Ascending aorta (tissue), 2 donors: Measurements from ENCODE around the gene RAD54L2. TPM values are rescaled to one million over a fixed set of nuclear protein-coding genes. Genes with fewer than 3 reads are reported as not detected.

ENCODE experiments used
- DNase-seq, 2 donors: peaks; one replicate each; pipeline ENCODE4 v3.0.0-alpha.2; 2019; ENCODE audit warnings: low spot score in 2 of 2
- H3K27ac ChIP-seq, 2 donors: fragments of 200-600 bp; sonication (generic); one replicate each; pipeline ENCODE4 v1.5.1; 2016 to 2017; ENCODE audit warnings: mild to moderate bottlenecking in 1 of 2
- H3K27me3 ChIP-seq: fragments of 200-600 bp; sonication (generic); one replicate; pipeline ENCODE4 v1.5.1; 2017
- H3K36me3 ChIP-seq, 2 donors: fragments of 200-600 bp; sonication (generic); one replicate each; pipeline ENCODE4 v1.5.1; 2016
- H3K4me1 ChIP-seq, 2 donors: fragments of 200-600 bp; sonication (generic); one replicate each; pipeline ENCODE4 v1.5.1; 2016 to 2017; ENCODE audit warnings: mild to moderate bottlenecking in 1 of 2
- H3K4me3 ChIP-seq, 2 donors: fragments of 200-600 bp; sonication (generic); one replicate each; pipeline ENCODE4 v1.5.1; 2016 to 2017; ENCODE audit warnings: mild to moderate bottlenecking in 1 of 2
- H3K9me3 ChIP-seq, 2 donors: fragments of 200-600 bp; sonication (generic); one replicate each; pipeline ENCODE4 v1.5.1; 2016
- CTCF ChIP-seq, 3 experiments: fragments of 200-600 bp in 2 of 3; fragments of 450-650 bp in 1 of 3; sonication (generic) in 2 of 3; IDR thresholded peaks; one replicate each; pipeline ENCODE4 v1.5.1; 2016 to 2019; ENCODE audit warnings: antibody characterized with exemption in 3 of 3, mild to moderate bottlenecking in 1 of 3, moderate library complexity in 1 of 3
- intact Hi-C: fragments of 100-400 bp; cut with DNase I; formaldehyde crosslinking; loops from one replicate; pipeline ENCODE4 v1.15.1; 2023
- total RNA-seq: library from RNA; depleted of rRNA; stranded (reverse); fragments of >200 nt; gene quantifications from one replicate; pipeline ENCODE4 v1.1.0, GENCODE V29; 2016

The RAD54L2 gene
- total RNA-seq, 1 donor from 2014 or later: 18.3 TPM

- Histone ChIP-seq H3K27me3 (no peaks in the 10 kb centered on the region), H3K4me1 (no peaks in the 10 kb centered on the region), H3K9me3 (no peaks in the 10 kb centered on the region), H3K36me3 (peaks cover 0 to 8% of the 10 kb centered on the region in 2 donors), H3K4me3 (no peak overlapping the region), H3K27ac (no peak overlapping the region)
- intact Hi-C loops: no loop called here
- no peak for TF ChIP-seq CTCF (IDR thresholded peaks at IDR 0.05)
- no peak for DNase-seq
These were observed 30.5 kb downstream of the RAD54L2 start for GRCh38 chr3:51568996-51569395.

- no peak for TF ChIP-seq CTCF (IDR thresholded peaks at IDR 0.05)
- Histone ChIP-seq H3K4me3 (no peak overlapping the region), H3K9me3 (no peaks in the 10 kb centered on the region), H3K27me3 (no peaks in the 10 kb centered on the region), H3K4me1 (no peaks in the 10 kb centered on the region), H3K27ac (no peak overlapping the region), H3K36me3 (peaks cover 0 to 3% of the 10 kb centered on the region in 2 donors)
- intact Hi-C loops: no loop called here
- DNase-seq: no peak
These were observed 39.7 kb downstream of the RAD54L2 start for GRCh38 chr3:51578238-51578637.

- peaks cover 0 to 6% of the 10 kb centered on the region in 2 donors for H3K36me3 ChIP-seq
- no peaks in the 10 kb centered on the region for H3K9me3 ChIP-seq
- no peak for TF ChIP-seq CTCF (IDR thresholded peaks at IDR 0.05)
- H3K27me3 ChIP-seq: no peaks in the 10 kb centered on the region
- intact Hi-C loops: no loop called here
- H3K27ac ChIP-seq: no peak overlapping the region
- DNase-seq: no peak
- H3K4me3 ChIP-seq: no peak overlapping the region
- H3K4me1 ChIP-seq: no peaks in the 10 kb centered on the region
These were observed 41.9 kb downstream of the RAD54L2 start for GRCh38 chr3:51580418-51580817.

- intact Hi-C loops: no loop called here
These were observed 43.0 kb downstream of the RAD54L2 start for GRCh38 chr3:51581524-51581923.

GRCh38 chr3:51585197-51585596 is 46.7 kb downstream of the RAD54L2 start:
- TF ChIP-seq CTCF (IDR thresholded peaks at IDR 0.05): no peak
- intact Hi-C loops: no loop called here

More at GRCh38 chr3:51581524-51581923, 43.0 kb downstream of the RAD54L2 start:
- TF ChIP-seq CTCF (IDR thresholded peaks at IDR 0.05): no peak
- Histone ChIP-seq H3K27ac (no peak overlapping the region), H3K36me3 (peaks cover 0 to 7% of the 10 kb centered on the region in 2 donors), H3K9me3 (no peaks in the 10 kb centered on the region), H3K4me1 (no peaks in the 10 kb centered on the region), H3K4me3 (no peak overlapping the region), H3K27me3 (no peaks in the 10 kb centered on the region)
- DNase-seq: no peak

GRCh38 chr3:51585871-51586270 is 47.4 kb downstream of the RAD54L2 start:
- TF ChIP-seq CTCF (IDR thresholded peaks at IDR 0.05): no peak
- Histone ChIP-seq H3K27me3 (no peaks in the 10 kb centered on the region), H3K27ac (no peak overlapping the region), H3K4me1 (no peaks in the 10 kb centered on the region), H3K4me3 (no peak overlapping the region), H3K36me3 (peaks cover 0 to 15% of the 10 kb centered on the region in 2 donors), H3K9me3 (no peaks in the 10 kb centered on the region)
- intact Hi-C loops: no loop called here
- no peak for DNase-seq

More at GRCh38 chr3:51585197-51585596, 46.7 kb downstream of the RAD54L2 start:
- Histone ChIP-seq H3K27ac (no peak overlapping the region), H3K9me3 (no peaks in the 10 kb centered on the region), H3K36me3 (peaks cover 0 to 8% of the 10 kb centered on the region in 2 donors), H3K27me3 (no peaks in the 10 kb centered on the region), H3K4me3 (no peak overlapping the region), H3K4me1 (no peaks in the 10 kb centered on the region)
- no peak for DNase-seq
